ENCODE results near the gene DDX5. TPM values are rescaled to one million over a fixed set of nuclear protein-coding genes. Genes with fewer than 3 reads are reported as not detected.

Gene DDX5
- polyA plus RNA-seq, 2 of the 4 experiments (the other 2 are of a cell fraction) = 841 to 1,011 TPM

DNA sequence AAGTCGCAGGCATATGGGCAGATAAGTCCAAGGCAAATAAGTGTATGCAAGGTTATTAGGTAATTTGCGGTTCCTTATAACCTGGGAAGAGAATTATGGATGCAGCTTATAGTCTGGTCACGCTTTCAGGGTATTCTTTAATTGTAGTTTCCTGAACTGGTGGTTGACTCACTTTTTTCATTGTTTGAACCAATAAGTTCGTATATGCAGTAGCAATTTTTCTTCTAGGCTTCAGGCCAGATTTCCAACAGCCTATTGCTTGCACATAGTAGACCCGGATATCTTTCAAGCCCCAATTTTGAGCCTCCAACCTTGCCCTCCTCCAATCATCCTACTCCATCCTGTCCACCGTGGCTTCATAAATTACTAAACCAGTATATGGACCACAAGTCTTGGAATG is 13.5 kb upstream of the DDX5 start:
- no peaks in the 10 kb centered on the region for H3K9me3 ChIP-seq
- CTCF ChIA-PET = interaction anchor here (0.6 to 1.9 kb wide), 6 partner anchors 10 to 681 kb away, joined by 3 to 4 read pairs (median 3); no protein-coding TSS in a partner anchor
- POLR2A ChIA-PET = interaction anchor here (1.5 kb wide), 1 partner anchor 13 kb away, joined by 12 read pairs; the partner anchor contains the start of genes CEP95 and DDX5
- no peak for ATAC-seq
- no peak for FAIRE-seq
- H3K27ac ChIP-seq = no peak overlapping the region
- H3K4me1 ChIP-seq = no peaks in the 10 kb centered on the region
- no peak overlapping the region for H3K4me2 ChIP-seq
- WGBS (ENCODE audit: missing lambda C conversion rate) = 93% methylated on average over 6 of the region's 6 CpGs
- DNase-seq (ENCODE audit: low read depth in 1 of 2, low spot score in 1 of 2) = no peak
- no peak overlapping the region for H3K4me3 ChIP-seq
- TF ChIP-seq CEBPB (IDR thresholded peaks at IDR 0.05) (no peak), ZFP36 (IDR thresholded peaks at IDR 0.05; ENCODE audit: borderline replicate concordance, partially characterized antibody) (no peak), JUNB (IDR thresholded peaks at IDR 0.05) (no peak), EP300 (IDR thresholded peaks at IDR 0.05) (no peak), JUN (IDR thresholded peaks at IDR 0.05) (no peak), RCOR1 (IDR thresholded peaks at IDR 0.05; ENCODE audit: low read depth, low read length) (no peak), KDM1A (IDR thresholded peaks at IDR 0.05; ENCODE audit: low read depth) (no peak), NR3C1 (IDR thresholded peaks at IDR 0.05) (no peak), SREBF2 (IDR thresholded peaks at IDR 0.05) (no peak), NFE2L2 (conservative IDR thresholded peaks at IDR 0.05; ENCODE audit: low read length) (no peak), KDM5A (IDR thresholded peaks at IDR 0.05) (no peak), HOXA7 (CRISPR knock-in tag; IDR thresholded peaks at IDR 0.05) (no peak), ZC3H11A (IDR thresholded peaks at IDR 0.05) (no peak), CBX8 (IDR thresholded peaks at IDR 0.05) (no peak), MAZ (IDR thresholded peaks at IDR 0.05; ENCODE audit: borderline replicate concordance, low read depth, low read length) (no peak), MAFK (IDR thresholded peaks at IDR 0.05; ENCODE audit: partially characterized antibody) (no peak), RFX5 (IDR thresholded peaks at IDR 0.05) (no peak), ESRRA (IDR thresholded peaks at IDR 0.05; ENCODE audit: borderline replicate concordance, low read length) (no peak)
- TF ChIP-seq, protein P1, sequence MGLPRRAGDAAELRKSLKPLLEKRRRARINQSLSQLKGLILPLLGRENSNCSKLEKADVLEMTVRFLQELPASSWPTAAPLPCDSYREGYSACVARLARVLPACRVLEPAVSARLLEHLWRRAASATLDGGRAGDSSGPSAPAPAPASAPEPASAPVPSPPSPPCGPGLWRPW (IDR thresholded peaks at IDR 0.05) = no peak
- TF ChIP-seq, protein P2, sequence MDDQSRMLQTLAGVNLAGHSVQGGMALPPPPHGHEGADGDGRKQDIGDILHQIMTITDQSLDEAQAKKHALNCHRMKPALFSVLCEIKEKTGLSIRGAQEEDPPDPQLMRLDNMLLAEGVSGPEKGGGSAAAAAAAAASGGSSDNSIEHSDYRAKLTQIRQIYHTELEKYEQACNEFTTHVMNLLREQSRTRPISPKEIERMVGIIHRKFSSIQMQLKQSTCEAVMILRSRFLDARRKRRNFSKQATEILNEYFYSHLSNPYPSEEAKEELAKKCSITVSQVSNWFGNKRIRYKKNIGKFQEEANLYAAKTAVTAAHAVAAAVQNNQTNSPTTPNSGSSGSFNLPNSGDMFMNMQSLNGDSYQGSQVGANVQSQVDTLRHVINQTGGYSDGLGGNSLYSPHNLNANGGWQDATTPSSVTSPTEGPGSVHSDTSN (IDR thresholded peaks at IDR 0.05) = no peak

DNA sequence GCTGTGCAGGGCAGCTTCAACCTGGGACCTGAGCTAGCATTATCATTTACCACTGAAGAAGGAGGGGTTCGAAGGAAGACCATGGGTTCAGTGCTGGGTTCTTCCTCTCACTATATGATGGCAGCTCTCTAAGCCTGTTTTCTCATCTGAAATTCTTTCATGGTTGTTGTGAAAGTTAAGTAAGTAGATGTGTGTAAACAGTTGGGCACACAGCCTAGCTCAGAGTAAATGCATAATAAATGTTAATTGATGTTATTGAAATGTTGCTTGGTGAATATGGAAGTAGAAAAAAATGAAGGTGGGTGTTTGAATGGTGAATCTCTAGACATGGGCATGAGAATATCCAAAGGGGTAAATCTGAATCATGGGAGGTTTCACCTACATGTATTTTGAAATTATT is 9.7 kb upstream of the DDX5 start:
- Histone ChIP-seq H3K9me3 (no peaks in the 10 kb centered on the region), H3K4me3 (no peak overlapping the region), H3K4me1 (no peaks in the 10 kb centered on the region), H3K27ac (no peak overlapping the region), H3K4me2 (no peak overlapping the region)
- DNase-seq (ENCODE audit: low read depth in 1 of 2, low spot score in 1 of 2) = no peak
- peak in 1 of 2 experiments; percentile 32; a peak in 2 of 6 replicates for ATAC-seq
- TF ChIP-seq JUNB (IDR thresholded peaks at IDR 0.05) = no peak
- TF ChIP-seq KDM5A (IDR thresholded peaks at IDR 0.05) = no peak
- TF ChIP-seq RFX5 (IDR thresholded peaks at IDR 0.05) = no peak
- no peak for TF ChIP-seq PHF8 (IDR thresholded peaks at IDR 0.05; ENCODE audit: borderline replicate concordance, low read depth)
- TF ChIP-seq BHLHE40 (IDR thresholded peaks at IDR 0.05; ENCODE audit: low read depth, low read length) = no peak
- TF ChIP-seq TP53 (CRISPR knock-in tag; IDR thresholded peaks at IDR 0.05) = no peak
- no peak for TF ChIP-seq CEBPB (IDR thresholded peaks at IDR 0.05)
- no peak for TF ChIP-seq ZSCAN20 (CRISPR knock-in tag; IDR thresholded peaks at IDR 0.05)
- no peak for TF ChIP-seq NPAS2 (CRISPR knock-in tag; IDR thresholded peaks at IDR 0.05; ENCODE audit: borderline replicate concordance)
- TF ChIP-seq, protein P3, sequence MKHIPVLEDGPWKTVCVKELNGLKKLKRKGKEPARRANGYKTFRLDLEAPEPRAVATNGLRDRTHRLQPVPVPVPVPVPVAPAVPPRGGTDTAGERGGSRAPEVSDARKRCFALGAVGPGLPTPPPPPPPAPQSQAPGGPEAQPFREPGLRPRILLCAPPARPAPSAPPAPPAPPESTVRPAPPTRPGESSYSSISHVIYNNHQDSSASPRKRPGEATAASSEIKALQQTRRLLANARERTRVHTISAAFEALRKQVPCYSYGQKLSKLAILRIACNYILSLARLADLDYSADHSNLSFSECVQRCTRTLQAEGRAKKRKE (CRISPR knock-in tag; IDR thresholded peaks at IDR 0.05; ENCODE audit: low read depth) = no peak
- no peak for TF ChIP-seq ZFP36 (IDR thresholded peaks at IDR 0.05; ENCODE audit: borderline replicate concordance, partially characterized antibody)
- TF ChIP-seq, protein P1 (IDR thresholded peaks at IDR 0.05) = no peak
- no peak for TF ChIP-seq RAD21 (conservative IDR thresholded peaks at IDR 0.05 in 1 of 2, IDR thresholded peaks at IDR 0.05 in 1 of 2)
- ChIA-PET CTCF (interaction anchor here (0.6 to 3.1 kb wide), 8 partner anchors 8 to 175 kb away, joined by 3 to 16 read pairs (median 4); partner anchors contain the start of genes CEP95 and DDX5), POLR2A (interaction anchor here (2.2 kb wide), 1 partner anchor 10 kb away, joined by 17 read pairs; the partner anchor contains the start of genes CEP95 and DDX5)
- 100% methylated on average over 1 of the region's 1 CpG for WGBS (ENCODE audit: missing lambda C conversion rate)
- no peak for FAIRE-seq

All from A549 (cell line).